IPS-NIHi7 (cell line): ENCODE data around the gene SWT1.
A peak's percentile ranks its signal among the peaks of the same experiment; 100 is the strongest.
"Not testable (repeated sequence)": the region's sequence is repeated elsewhere in the genome, so short reads cannot be mapped to it uniquely, and the experiment has no call there.

Experiments used
- DNase-seq: peaks from one replicate; pipeline ENCODE4 v3.0.0; 2012; ENCODE audit warnings: mixed read lengths; ENCODE audit errors: extremely low spot score

Gene SWT1

DNA sequence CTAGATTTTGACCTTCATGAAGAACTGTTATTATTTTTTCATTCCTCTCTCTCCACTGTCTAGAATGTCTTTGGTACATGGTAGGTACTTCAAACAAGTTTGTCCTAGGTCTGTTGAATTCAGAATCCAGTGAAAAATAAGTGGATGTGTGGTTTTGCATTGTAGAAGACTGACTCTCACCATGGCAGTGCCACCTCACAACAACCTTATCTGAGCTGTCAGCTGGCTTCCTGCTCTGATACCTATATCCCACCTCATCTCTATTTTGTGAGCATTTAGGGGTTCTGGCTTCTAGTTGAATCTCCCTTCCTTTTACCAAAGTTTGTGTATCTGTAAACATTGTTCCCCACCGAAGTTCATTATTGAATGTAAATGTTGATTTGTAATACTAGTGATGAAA lies 9.1 kb downstream of the SWT1 start:
- DNase-seq = no peak

DNA sequence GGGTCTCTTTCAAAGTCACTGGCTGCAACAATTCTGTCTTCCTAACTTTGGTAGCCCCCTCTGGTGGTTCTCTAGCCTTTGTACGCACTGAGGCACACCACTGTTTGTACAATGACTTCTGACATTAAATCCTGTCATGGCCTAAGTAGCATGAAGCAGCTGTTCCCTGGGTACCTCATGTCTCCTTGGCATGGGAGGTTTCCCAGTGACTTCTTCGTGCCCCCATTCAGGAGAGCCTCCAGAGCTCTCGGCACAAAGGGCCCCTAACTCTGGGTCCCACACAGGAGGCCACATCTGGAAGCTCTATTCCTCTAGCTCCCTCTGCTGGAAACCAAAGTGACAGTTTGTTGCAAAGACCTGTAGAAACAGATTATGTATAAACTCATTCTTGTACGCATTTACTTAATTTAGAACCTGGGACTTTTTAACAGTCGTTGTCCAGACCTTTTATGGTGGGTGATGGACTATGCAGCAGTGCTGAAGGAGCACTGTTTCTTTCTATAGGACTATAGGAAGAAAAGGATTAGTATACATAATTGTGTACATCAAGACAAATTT lies 13.4 kb downstream of the SWT1 start:
- DNase-seq = peak; percentile 72

- DNase-seq = no peak
These were observed 36.8 kb downstream of the SWT1 start for GRCh38 chr1:185193756-185194155.

- not testable (repeated sequence) for DNase-seq
These were observed 41.7 kb downstream of the SWT1 start for GRCh38 chr1:185198712-185199111.

- no peak for DNase-seq
These were observed 43.9 kb downstream of the SWT1 start for GRCh38 chr1:185200889-185201288.

DNA sequence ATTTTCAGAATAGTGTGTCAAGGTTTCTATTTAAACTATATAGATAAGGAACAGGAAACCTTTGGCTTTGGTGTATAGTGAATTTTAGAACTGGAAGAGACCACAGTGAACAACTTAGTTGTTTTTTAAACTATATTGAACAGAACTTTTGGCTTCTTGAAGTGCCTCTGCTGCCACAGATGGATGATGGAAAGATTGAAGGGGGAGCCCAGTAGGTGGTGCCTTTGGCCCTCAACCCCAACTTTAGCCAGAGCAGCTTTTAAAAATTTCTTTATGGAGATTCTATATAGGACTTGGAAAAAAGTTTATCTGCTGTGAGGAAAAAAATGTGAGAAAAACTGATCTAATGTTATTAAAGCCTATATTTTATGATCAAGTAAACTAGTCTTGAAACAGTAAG lies 50.2 kb downstream of the SWT1 start:
- DNase-seq = no peak

- DNase-seq = no peak
These were observed 51.1 kb downstream of the SWT1 start for GRCh38 chr1:185207980-185208602.

DNA sequence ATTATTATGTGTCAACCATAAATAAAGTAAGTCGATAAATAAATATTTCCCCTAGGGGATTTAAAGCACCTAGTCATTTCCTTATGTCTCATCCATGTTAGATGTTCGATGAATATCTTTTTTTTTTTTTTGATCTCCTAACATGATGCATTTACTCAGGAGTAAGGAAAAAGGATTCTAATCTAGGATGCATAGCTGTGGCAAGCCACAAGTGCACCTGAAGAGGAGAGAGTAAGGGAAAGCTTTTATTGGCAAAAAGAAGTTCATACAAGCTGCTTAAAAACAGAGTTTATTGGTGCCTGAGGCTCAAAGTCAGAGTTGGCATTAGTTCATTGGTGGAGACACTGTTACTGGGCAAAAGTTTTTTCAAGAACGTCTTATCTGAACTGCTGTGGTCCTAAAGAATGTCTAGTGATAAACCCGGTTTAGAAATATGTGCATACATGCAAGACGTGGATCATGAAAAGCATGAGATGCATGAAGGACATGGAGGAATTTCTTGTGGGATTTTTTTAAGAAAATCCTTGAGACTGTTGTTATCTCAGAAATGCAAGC lies 51.7 kb downstream of the SWT1 start:
- no peak for DNase-seq

GRCh38 chr1:185209357-185209756 lies 52.4 kb downstream of the SWT1 start:
- not testable (repeated sequence) for DNase-seq

GRCh38 chr1:185213091-185213490 lies 56.1 kb downstream of the SWT1 start:
- no peak for DNase-seq

DNA sequence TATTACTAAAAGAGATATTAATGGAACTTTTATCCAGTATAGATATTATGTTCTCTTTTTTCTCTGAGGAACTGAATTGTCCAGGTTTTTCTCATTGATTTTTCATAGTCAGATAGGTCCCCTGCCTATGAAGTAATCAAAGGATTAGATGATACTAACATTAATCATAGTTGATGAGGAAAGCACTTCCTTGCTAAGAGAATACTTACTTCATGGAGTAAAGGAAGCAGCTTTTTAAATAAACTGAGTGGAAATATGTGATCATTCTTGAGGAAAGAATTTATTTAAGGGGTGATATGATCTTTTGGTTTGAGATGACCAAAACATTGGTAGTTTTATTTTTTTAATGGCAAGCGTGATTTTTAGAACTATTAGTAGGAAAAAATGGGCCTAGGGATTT lies 58.9 kb downstream of the SWT1 start:
- no peak for DNase-seq

- DNase-seq = no peak
These were observed 67.2 kb downstream of the SWT1 start for GRCh38 chr1:185224132-185224531.

- DNase-seq = no peak
These were observed 70.2 kb downstream of the SWT1 start for GRCh38 chr1:185227161-185227560.

DNA sequence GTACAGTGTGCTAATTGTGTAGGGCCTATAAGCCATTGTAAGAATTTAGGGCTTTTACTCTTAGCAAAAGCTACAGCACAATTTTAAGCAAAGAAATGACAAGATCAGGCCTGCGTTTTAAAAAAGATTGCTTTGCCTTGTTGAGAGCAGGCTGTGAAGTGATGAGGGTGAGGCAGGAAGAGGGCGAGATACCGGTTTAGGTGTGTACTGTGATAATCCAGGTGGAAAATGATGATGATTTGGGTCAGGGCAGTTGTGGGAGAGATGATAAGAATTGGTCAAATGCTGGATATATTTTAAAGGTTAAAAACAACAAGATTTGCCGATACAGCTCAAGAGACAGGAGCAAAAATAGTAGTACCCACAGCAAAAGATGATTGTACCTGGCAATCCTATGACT lies 72.0 kb downstream of the SWT1 start:
- DNase-seq = no peak

- DNase-seq = no peak
These were observed 73.0 kb downstream of the SWT1 start for GRCh38 chr1:185229981-185230380.

GRCh38 chr1:185232874-185233273 lies 75.9 kb downstream of the SWT1 start:
- no peak for DNase-seq

GRCh38 chr1:185234183-185234582 lies 77.2 kb downstream of the SWT1 start:
- DNase-seq = not testable (repeated sequence)

DNA sequence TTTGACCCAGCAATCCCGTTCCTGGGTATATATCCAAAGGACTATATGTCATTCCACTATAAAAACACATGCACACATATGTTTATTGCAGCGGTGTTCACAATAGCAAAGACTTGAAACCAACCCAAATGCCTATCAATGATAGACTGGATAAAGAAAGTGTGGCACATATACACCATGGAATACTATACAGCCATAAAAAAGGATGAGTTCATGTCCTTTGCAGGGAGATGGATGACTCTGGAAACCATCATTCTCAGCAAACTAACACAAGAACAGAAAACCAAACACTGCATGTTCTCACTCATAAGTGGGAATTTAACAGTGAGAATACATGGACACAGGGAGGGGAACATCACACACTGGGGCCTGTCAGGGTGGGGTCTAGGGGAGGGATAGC lies 80.2 kb downstream of the SWT1 start:
- not testable (repeated sequence) for DNase-seq

GRCh38 chr1:185237661-185238060 lies 80.7 kb downstream of the SWT1 start:
- no peak for DNase-seq

- no peak for DNase-seq
These were observed 81.5 kb downstream of the SWT1 start for GRCh38 chr1:185238447-185238846.

DNA sequence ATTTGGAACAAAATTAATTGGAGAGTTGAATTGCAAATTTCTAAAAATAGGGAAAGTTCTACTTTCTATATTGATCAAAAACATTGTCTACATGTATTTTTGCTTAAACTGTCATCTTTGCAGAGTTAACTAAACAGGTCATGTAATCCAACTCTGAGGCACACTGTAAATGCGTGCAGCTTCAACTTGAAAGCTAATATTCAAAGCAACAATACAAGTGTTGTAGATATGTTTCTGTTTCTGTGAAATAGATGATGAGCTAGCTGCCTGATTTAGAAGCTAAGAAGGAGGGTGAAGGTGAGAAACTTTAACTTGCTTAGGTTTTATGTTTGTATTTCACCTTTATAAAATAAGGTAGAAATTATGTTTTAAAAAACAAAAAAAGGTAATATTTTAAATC lies 82.9 kb downstream of the SWT1 start:
- DNase-seq = no peak

DNA sequence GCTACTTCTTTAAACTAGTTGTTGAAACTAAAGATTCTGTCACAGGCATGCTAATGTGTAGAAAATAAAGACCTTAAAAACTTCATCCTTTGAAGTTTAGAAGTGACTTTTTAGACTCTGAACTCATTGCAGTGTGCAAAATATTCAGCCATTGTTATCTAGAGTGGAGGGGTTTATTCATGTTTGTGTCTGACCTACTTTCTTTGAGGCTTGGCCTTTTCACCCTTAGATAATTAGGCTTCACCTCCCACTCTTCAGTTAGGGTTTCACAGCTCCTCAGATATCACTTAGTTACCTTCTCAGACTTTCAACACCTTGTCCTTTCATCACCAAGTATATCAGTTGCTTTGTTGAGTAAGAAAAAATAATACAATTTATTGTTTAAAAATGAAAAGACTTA lies 84.2 kb downstream of the SWT1 start:
- DNase-seq = no peak

- DNase-seq = no peak
These were observed 87.2 kb downstream of the SWT1 start for GRCh38 chr1:185244015-185244747.
